NCI-H187 (cell line): ENCODE results near the gene ZNF675.
"Not testable (repeated sequence)": the region's sequence is repeated elsewhere in the genome, so short reads cannot be mapped to it uniquely, and the experiment has no call there.

Experiments used
- DNase-seq, 2 experiments: peaks; one replicate each; lab custom pipeline; 2025; lab: John Stamatoyannopoulos, UW

Gene ZNF675

GRCh38 chr19:23686621-23687423 is at the start of gene ZNF675:
Gene ZNF675, minus strand, starts transcription at chr19:23687212. Its CDS starts 179 bp downstream, at chr19:23687033.
- DNase-seq = peak; percentile 49 to 66

GRCh38 chr19:23730729-23731465 is 43.9 kb upstream of the ZNF675 start:
- DNase-seq = not testable (repeated sequence)

- not testable (repeated sequence) for DNase-seq
Observed at GRCh38 chr19:23724161-23724560, 37.1 kb upstream of the ZNF675 start.

- DNase-seq = no peak
Observed at GRCh38 chr19:23718802-23719201, 31.8 kb upstream of the ZNF675 start.

GRCh38 chr19:23716792-23717191 is 29.8 kb upstream of the ZNF675 start:
- DNase-seq = no peak

- DNase-seq = no peak
Observed at GRCh38 chr19:23709347-23709746, 22.3 kb upstream of the ZNF675 start.

GRCh38 chr19:23706657-23707056 is 19.6 kb upstream of the ZNF675 start:
- DNase-seq = no peak

GRCh38 chr19:23699521-23699860 is 12.5 kb upstream of the ZNF675 start:
- DNase-seq = no peak

GRCh38 chr19:23698711-23699520 is 11.9 kb upstream of the ZNF675 start:
- DNase-seq = no peak

GRCh38 chr19:23692937-23693336 is 5.9 kb upstream of the ZNF675 start:
- not testable (repeated sequence) for DNase-seq

- no peak for DNase-seq
Observed at GRCh38 chr19:23673132-23673531, 13.9 kb downstream of the ZNF675 start.

GRCh38 chr19:23668606-23669005 is 18.4 kb downstream of the ZNF675 start:
- not testable (repeated sequence) for DNase-seq

GRCh38 chr19:23665651-23666410 is 21.2 kb downstream of the ZNF675 start:
- no peak for DNase-seq

GRCh38 chr19:23649817-23650216 is 37.2 kb downstream of the ZNF675 start:
- DNase-seq = not testable (repeated sequence)
